Right renal cortex interstitium (tissue), 3 donors: Measurements from ENCODE around the gene VANGL2. TPM values are rescaled to one million over a fixed set of nuclear protein-coding genes. Genes with fewer than 3 reads are reported as not detected.

Experiments used
- DNase-seq, 3 donors: peaks; one replicate each; pipeline ENCODE4 v3.0.0-alpha.2; 2013; ENCODE audit warnings: low read depth in 3 of 3, low spot score in 2 of 3
- polyA plus RNA-seq, 3 donors: library from polyadenylated mRNA; unstranded; fragments of 120-200 nt; gene quantifications; one replicate each; pipeline ENCODE4 v1.2.1, GENCODE V29; 2013; ENCODE audit not compliant: insufficient read length in 3 of 3

VANGL2 gene
- polyA plus RNA-seq, 3 donors = 30.9 to 33.7 (median 32.8) TPM

GRCh38 chr1:160425847-160426246 lies 25.5 kb downstream of the VANGL2 start:
- DNase-seq = no peak

- no peak for DNase-seq
Measured at GRCh38 chr1:160427625-160428024, 27.3 kb downstream of the VANGL2 start.

DNA sequence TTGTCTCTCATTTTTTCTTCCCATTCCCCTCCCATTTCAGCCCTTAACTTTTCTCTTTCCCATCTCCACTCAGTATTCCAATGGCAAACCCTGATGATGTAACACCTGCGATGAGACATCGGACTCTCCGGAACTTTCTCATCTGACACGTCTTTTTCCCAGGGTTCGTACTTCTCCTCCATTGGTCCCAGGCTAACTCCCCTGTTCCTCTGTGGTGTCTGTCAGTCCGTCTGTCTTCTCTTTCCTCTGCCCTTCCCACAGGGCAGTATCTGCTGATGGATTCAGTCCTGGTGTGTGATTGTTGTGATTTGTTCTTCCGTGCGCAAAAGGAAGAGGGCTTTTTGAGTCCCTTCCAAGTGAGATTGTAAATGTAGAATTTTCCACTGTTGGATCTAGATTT lies 27.7 kb downstream of the VANGL2 start:
- no peak for DNase-seq

- DNase-seq = no peak
Measured at GRCh38 chr1:160428655-160429054, 28.3 kb downstream of the VANGL2 start.

GRCh38 chr1:160429125-160429561 lies 28.8 kb downstream of the VANGL2 start:
- DNase-seq = no peak

- DNase-seq = no peak
Measured at GRCh38 chr1:160429702-160430535, 29.6 kb downstream of the VANGL2 start.

- DNase-seq = no peak
Measured at GRCh38 chr1:160431006-160431405, 30.6 kb downstream of the VANGL2 start.

GRCh38 chr1:160431571-160431970 lies 31.2 kb downstream of the VANGL2 start:
- DNase-seq = no peak

DNA sequence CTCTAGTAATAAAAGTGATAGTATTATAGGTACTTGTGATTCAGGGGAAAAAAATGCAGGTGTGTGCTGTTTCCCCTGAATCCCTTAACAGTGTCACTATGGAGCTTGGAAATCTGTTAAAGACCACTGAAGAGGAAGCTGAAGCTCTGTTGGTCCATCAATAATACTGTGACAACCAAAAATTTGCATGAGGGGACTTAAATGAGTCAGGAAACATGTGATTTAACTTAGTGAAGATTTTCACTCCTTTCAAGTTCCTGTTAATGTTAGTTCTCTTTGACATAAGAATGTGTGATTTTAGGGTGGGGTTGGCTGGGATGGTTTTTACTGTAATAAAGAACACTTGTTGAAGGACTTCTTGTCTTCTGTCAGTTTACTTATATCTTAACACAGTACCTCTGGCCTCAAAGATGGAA lies 32.0 kb downstream of the VANGL2 start:
- no peak for DNase-seq

- no peak for DNase-seq
Measured at GRCh38 chr1:160436966-160437365, 36.6 kb downstream of the VANGL2 start.

DNA sequence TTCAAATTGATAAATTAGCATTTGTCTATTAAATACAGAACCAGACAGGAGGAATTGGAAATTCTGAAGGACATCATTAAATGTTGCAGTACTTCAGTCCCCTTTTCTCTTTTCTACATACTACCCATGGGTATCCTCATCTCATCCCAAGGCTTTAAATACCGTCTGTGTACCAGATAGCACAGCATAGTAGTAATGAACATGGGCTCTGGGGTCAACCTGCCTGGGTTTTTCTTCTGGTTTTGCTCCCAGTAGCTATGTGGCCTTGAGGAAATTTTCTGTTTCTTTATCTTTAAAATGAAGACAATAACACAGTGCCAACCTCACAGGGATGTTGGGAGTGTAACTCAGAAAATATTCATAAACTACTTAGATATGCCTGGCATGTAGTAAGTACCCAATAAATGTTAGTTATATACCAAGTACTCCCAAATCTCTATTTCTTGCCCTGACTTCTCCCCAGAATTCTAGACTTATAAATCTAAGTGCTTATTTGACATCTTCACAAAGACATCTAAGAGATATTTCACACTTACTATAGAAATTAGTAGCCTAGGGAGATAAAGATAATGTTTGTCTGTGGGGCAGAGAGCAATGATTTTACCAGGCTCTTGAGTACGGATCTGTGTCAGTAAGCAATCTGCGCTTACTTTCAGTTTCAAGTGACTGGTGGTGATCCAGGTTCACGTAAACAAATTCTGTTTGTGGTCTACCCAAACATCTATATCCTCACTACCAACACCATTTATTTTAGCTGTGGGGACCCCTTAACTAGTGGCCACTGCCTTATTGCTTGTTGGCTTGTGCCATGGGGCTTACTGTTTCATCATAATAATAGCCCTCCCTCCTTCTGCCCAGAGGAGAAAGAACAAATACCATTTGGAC lies 37.3 kb downstream of the VANGL2 start:
- no peak for DNase-seq

DNA sequence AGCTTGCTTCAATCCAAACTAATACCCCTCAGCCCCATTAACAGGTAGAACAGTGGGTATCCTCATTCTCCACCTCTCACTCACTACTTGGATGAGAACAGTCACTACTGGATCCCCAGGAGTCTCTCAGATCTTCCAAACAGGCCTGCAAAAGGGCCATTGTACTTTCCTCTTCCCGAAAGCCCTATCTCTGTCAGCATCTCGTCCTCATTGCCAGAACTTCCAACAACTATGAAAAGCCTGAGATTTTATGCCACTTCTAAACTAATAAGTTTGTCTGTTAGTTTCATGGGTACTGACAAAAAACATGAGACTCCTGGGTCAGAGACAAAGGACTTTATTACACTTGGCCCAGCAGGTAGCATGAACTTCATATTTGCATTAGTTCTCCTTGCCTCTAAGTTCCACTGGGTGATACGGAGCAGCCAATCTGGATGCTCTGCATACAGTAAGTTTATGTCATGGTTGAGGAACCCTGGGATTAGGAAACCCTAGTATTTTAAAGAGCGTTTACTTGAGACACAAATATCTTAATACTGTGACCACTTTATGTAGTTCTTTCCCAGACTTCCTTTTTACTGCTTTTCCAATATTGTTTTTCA lies 38.1 kb downstream of the VANGL2 start:
- no peak for DNase-seq

DNA sequence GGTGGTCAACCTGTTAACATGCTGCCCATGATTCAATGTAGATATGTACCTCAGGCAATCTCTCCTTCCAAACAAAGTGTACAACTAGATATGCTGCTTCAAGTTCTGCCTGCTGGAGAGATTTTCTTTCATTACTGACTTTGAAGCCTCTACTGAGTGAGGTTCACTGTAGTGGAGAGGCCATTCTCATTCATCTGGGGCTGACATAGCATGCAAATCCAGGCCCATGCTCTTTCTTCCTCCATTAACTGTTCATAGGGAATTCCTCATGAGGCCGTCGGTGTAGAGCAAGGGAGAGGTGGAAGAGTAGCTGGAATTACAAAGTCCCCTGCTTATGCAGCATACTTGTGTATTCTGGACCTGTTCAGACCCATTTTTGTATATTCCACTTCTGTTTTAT lies 38.6 kb downstream of the VANGL2 start:
- no peak for DNase-seq

GRCh38 chr1:160439718-160440117 lies 39.4 kb downstream of the VANGL2 start:
- DNase-seq = no peak

GRCh38 chr1:160446945-160447600 lies 46.7 kb downstream of the VANGL2 start:
- no peak for DNase-seq

DNA sequence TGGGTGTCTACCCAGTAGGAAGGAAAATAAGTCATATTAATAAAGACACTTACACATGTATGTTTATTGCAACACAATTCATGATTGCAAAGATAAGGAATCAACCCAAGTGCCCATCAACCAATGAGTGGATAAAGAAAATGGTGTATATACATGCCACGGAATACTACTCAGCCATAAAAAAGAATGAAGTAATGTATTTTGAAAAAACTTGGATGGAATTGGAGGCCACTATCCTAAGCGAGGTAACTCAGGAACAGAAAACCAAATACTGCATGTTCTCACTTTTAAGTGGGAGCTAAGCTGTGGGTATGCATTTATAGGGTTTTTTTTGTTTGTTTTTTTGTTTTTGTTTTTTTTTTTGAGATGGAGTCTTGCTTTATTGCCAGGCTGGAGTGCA lies 49.1 kb downstream of the VANGL2 start:
- DNase-seq = no peak

GRCh38 chr1:160451119-160451858 lies 50.9 kb downstream of the VANGL2 start:
- DNase-seq = no peak

- DNase-seq = no peak
Measured at GRCh38 chr1:160451859-160452232, 51.5 kb downstream of the VANGL2 start.

DNA sequence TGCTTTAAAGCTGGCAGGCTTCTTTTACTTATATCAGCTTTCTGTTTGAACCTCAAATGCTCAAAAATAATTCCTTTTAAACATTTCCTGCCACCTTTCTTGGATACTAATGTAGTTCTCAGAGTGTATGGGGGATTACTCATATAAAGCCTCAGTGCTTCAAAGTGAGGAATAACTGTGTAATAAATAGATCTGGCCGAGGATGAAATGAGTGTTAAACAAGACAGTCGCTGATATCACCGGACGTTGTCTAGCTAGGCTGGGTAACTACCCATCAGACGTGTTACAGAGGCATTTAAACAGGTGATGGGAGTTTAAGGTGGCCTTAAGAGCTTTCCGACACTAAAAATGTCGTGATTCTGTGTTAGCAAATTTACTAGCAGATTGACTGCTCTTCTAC lies 53.1 kb downstream of the VANGL2 start:
- no peak for DNase-seq
